OCI-LY1 (cell line): ENCODE data around the gene DEFB125.

Source experiments
- H2AFZ ChIP-seq: fragments of 200-600 bp; sonication (generic), shearing (Covaris generic); 2 replicates; pipeline ENCODE4 v1.6.0; 2014; ENCODE audit warnings: antibody characterized with exemption, mild to moderate bottlenecking, low read length
- H3F3A ChIP-seq: fragments of 200-600 bp; sonication (generic), shearing (Covaris generic); 2 replicates; pipeline ENCODE4 v1.6.0; 2014; ENCODE audit warnings: mild to moderate bottlenecking, antibody characterized with exemption, low read length, moderate library complexity; ENCODE audit not compliant: insufficient read depth
- H3K27ac ChIP-seq: fragments of 200-600 bp; sonication (generic); 2 replicates; pipeline ENCODE4 v1.5.1; 2014; ENCODE audit warnings: low read length, mixed run types, mild to moderate bottlenecking, low read depth; ENCODE audit not compliant: poor library complexity, severe bottlenecking
- H3K27me3 ChIP-seq: fragments of 200-600 bp; sonication (generic); 2 replicates; pipeline ENCODE4 v1.6.0; 2014; ENCODE audit warnings: antibody characterized with exemption, mild to moderate bottlenecking, low read length, moderate library complexity; ENCODE audit not compliant: insufficient read depth
- H3K36me3 ChIP-seq: fragments of 200-600 bp; sonication (generic); 2 replicates; pipeline ENCODE4 v1.6.1; 2014; ENCODE audit warnings: mild to moderate bottlenecking, antibody characterized with exemption, low read length, moderate library complexity, mixed read lengths; ENCODE audit not compliant: insufficient read depth
- H3K4me1 ChIP-seq: fragments of 200-600 bp; sonication (generic); 2 replicates; pipeline ENCODE4 v1.5.1; 2014; ENCODE audit warnings: mild to moderate bottlenecking, low read length, moderate library complexity; ENCODE audit not compliant: insufficient read depth, severe bottlenecking
- H3K4me2 ChIP-seq: fragments of 200-600 bp; sonication (generic), shearing (Covaris generic); 2 replicates; pipeline ENCODE4 v1.6.1; 2014; ENCODE audit warnings: low read length
- H3K4me3 ChIP-seq: fragments of 200-600 bp; sonication (generic); 2 replicates; pipeline ENCODE4 v1.5.1; 2014; ENCODE audit warnings: low read length, low read depth, mild to moderate bottlenecking, mixed read lengths; ENCODE audit not compliant: poor library complexity, severe bottlenecking
- H3K79me2 ChIP-seq: fragments of 200-600 bp; shearing (Covaris generic); 2 replicates; pipeline ENCODE4 v1.6.1; 2016; ENCODE audit warnings: mixed run types, low read length, mixed read lengths; ENCODE audit not compliant: insufficient read depth
- H3K9ac ChIP-seq: fragments of 200-600 bp; sonication (generic), shearing (Covaris generic); 2 replicates; pipeline ENCODE4 v1.6.1; 2014; ENCODE audit warnings: mild to moderate bottlenecking, low read length, mixed read lengths
- H3K9me2 ChIP-seq: fragments of 200-600 bp; sonication (generic), shearing (Covaris generic); 2 replicates; pipeline ENCODE4 v1.6.1; 2014; ENCODE audit warnings: low read depth, mild to moderate bottlenecking, low read length, mixed read lengths
- H3K9me3 ChIP-seq: fragments of 200-600 bp; shearing (Covaris generic); 2 replicates; pipeline ENCODE4 v1.6.1; 2014; ENCODE audit warnings: low read length, mixed read lengths
- H4K20me1 ChIP-seq: fragments of 200-600 bp; sonication (generic), shearing (Covaris generic); 2 replicates; pipeline ENCODE4 v1.6.0; 2016; ENCODE audit warnings: mild to moderate bottlenecking, low read length; ENCODE audit not compliant: insufficient read depth
- EZH2 ChIP-seq: fragments of 200-600 bp; sonication (generic), shearing (Covaris generic); IDR thresholded peaks from 2 replicates; pipeline ENCODE4 v1.8.0; 2017; ENCODE audit warnings: borderline replicate concordance, mixed run types, mild to moderate bottlenecking, antibody characterized with exemption, low read length, moderate library complexity, mixed read lengths
- TF ChIP-seq, protein P1 (sequence below): fragments of 200-600 bp; sonication (generic), shearing (Covaris generic); IDR thresholded peaks from 2 replicates; pipeline ENCODE4 v1.5.1; 2017; ENCODE audit warnings: mild to moderate bottlenecking, antibody characterized with exemption, low read length, moderate library complexity, mixed read lengths

DEFB125 gene

DNA sequence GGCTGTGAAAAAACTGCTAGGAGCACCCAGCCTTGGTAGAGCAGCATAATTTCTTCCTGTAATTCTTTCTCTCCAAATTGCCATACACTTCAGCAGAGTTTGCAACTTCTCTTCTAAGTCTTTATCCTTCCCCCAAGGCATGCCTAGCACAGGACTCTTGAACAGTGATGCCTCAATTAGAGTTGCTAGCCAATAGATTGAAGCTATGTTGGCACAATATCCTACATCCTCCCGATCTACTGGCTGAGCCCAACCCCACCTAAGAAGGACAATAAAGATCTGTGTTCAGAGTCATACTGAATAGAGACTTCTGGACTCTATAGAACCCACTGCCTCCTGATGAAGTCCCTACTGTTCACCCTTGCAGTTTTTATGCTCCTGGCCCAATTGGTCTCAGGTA, 54.8 kb downstream of the DEFB125 start, which contains the start of gene DEFB126:
Gene DEFB126, plus strand, starts transcription at position 301 of the 400 bp plus-strand sequence. Its CDS starts 39 bp downstream, at position 340.
- no peaks in the 10 kb centered on the region for H3K79me2 ChIP-seq
- H3K4me2 ChIP-seq: no peak within 1 kb of the TSS
- no peaks in the 10 kb centered on the region for H3F3A ChIP-seq
- peaks cover 4% of the 10 kb centered on the region for H3K4me1 ChIP-seq
- TF ChIP-seq, protein P1, sequence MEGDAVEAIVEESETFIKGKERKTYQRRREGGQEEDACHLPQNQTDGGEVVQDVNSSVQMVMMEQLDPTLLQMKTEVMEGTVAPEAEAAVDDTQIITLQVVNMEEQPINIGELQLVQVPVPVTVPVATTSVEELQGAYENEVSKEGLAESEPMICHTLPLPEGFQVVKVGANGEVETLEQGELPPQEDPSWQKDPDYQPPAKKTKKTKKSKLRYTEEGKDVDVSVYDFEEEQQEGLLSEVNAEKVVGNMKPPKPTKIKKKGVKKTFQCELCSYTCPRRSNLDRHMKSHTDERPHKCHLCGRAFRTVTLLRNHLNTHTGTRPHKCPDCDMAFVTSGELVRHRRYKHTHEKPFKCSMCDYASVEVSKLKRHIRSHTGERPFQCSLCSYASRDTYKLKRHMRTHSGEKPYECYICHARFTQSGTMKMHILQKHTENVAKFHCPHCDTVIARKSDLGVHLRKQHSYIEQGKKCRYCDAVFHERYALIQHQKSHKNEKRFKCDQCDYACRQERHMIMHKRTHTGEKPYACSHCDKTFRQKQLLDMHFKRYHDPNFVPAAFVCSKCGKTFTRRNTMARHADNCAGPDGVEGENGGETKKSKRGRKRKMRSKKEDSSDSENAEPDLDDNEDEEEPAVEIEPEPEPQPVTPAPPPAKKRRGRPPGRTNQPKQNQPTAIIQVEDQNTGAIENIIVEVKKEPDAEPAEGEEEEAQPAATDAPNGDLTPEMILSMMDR: no peak
- no peak for TF ChIP-seq EZH2
- H3K36me3 ChIP-seq: no peaks in the 10 kb centered on the region
- H3K9me2 ChIP-seq: no peaks in the 10 kb centered on the region
- H3K9me3 ChIP-seq: no peaks in the 10 kb centered on the region
- no peaks in the 10 kb centered on the region for H3K27me3 ChIP-seq
- H3K9ac ChIP-seq: no peak within 1 kb of the TSS
- H3K4me3 ChIP-seq: no peak within 1 kb of the TSS
- no peaks in the 10 kb centered on the region for H4K20me1 ChIP-seq
- no peak within 1 kb of the TSS for H3K27ac ChIP-seq
- H2AFZ ChIP-seq: no peak within 1 kb of the TSS

DNA sequence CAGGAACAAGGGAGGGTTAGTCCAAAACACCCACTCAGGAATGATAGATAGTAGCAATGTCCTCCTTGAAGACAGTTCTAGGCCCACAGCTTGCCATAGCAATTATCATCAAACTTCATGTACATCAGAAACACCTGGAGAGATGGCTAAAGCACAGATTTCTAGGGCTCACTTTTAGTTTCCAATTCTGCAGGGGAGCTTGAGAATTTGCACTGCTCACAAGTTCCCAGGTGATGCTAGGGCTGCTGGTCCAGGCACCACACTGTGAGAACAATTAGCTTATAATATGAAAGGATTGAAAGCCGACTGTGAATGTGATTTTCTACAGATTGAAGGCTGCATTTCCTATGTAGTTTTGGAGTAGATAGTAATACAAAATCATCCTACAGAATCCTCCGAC, 58.4 kb downstream of the DEFB125 start:
- TF ChIP-seq, protein P1: no peak
- no peak for TF ChIP-seq EZH2
- Histone ChIP-seq H3K4me1 (no peaks in the 10 kb centered on the region), H3K9me2 (no peaks in the 10 kb centered on the region), H3K36me3 (no peaks in the 10 kb centered on the region), H3K9ac (no peak overlapping the region), H2AFZ (no peak overlapping the region), H3K4me3 (no peak overlapping the region), H4K20me1 (no peaks in the 10 kb centered on the region), H3F3A (no peaks in the 10 kb centered on the region), H3K27ac (no peak overlapping the region), H3K27me3 (0 out of 2 replicates have a peak, but pooled peaks cover 4% of the 10 kb centered on the region), H3K4me2 (no peak overlapping the region), H3K9me3 (no peaks in the 10 kb centered on the region), H3K79me2 (no peaks in the 10 kb centered on the region)
